ENCODE measurements around the gene HLA-F.

Gene HLA-F

DNA sequence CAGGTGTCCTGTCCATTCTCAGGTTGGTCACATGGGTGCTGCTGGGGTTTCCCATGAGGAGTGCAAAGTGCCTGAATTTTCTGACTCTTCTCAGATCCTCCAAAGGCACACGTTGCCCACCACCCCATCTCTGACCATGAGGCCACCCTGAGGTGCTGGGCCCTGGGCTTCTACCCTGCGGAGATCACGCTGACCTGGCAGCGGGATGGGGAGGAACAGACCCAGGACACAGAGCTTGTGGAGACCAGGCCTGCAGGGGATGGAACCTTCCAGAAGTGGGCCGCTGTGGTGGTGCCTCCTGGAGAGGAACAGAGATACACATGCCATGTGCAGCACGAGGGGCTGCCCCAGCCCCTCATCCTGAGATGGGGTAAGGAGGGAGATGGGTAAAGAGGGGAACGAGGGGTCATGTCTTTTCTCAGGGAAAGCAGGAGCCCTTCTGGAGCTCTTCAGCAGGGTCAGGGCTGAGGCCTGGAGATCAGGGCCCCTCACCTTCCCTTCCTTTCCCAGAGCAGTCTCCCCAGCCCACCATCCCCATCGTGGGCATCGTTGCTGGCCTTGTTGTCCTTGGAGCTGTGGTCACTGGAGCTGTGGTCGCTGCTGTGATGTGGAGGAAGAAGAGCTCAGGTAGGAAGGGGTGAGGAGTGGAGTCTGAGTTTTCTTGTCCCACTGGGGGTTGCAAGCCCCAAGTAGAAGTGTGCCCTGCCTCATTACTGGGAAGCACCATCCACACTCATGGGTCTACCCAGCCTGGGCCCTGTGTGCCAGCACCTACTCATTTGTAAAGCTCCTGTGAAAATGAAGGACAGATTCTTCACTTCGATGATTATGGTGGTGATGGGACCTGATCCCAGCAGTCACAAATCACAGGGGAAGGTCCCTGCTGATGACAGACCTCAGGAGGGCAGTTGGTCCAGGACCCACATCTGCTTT is 2.0 kb downstream of the HLA-F start:
- H3K27me3 ChIP-seq (ENCODE audit: insufficient read depth, low read length): no peaks in the 10 kb centered on the region
- H3K4me3 ChIP-seq (ENCODE audit: low read depth, low read length): peak overlapping the region; percentile 92
- H3K27ac ChIP-seq (ENCODE audit: low read depth, low read length): no peak overlapping the region
- H3K79me2 ChIP-seq (ENCODE audit: control insufficient read depth, insufficient read depth, low read length, unreplicated experiment): peaks cover 13% of the 10 kb centered on the region
- peaks cover 7% of the 10 kb centered on the region for H3K4me1 ChIP-seq (ENCODE audit: control insufficient read depth, insufficient read depth, low read length, unreplicated experiment)
- H3K36me3 ChIP-seq (ENCODE audit: insufficient read depth, low read length): peaks cover 8% of the 10 kb centered on the region; the same call in 1 of the 2 replicates
- no peak overlapping the region for H2AFZ ChIP-seq (ENCODE audit: low read length, unreplicated experiment)

GRCh38 chr6:29726001-29726400 is 2.8 kb downstream of the HLA-F start:
- H3K4me3 ChIP-seq (ENCODE audit: low read depth, low read length): no peak overlapping the region
- H3K4me1 ChIP-seq (ENCODE audit: control insufficient read depth, insufficient read depth, low read length, unreplicated experiment): peaks cover 7% of the 10 kb centered on the region
- peaks cover 13% of the 10 kb centered on the region for H3K79me2 ChIP-seq (ENCODE audit: control insufficient read depth, insufficient read depth, low read length, unreplicated experiment)
- no peak overlapping the region for H2AFZ ChIP-seq (ENCODE audit: low read length, unreplicated experiment)
- H3K27ac ChIP-seq (ENCODE audit: low read depth, low read length): no peak overlapping the region
- H3K36me3 ChIP-seq (ENCODE audit: insufficient read depth, low read length): peaks cover 8% of the 10 kb centered on the region; the same call in 1 of the 2 replicates
- H3K27me3 ChIP-seq (ENCODE audit: insufficient read depth, low read length): no peaks in the 10 kb centered on the region

DNA sequence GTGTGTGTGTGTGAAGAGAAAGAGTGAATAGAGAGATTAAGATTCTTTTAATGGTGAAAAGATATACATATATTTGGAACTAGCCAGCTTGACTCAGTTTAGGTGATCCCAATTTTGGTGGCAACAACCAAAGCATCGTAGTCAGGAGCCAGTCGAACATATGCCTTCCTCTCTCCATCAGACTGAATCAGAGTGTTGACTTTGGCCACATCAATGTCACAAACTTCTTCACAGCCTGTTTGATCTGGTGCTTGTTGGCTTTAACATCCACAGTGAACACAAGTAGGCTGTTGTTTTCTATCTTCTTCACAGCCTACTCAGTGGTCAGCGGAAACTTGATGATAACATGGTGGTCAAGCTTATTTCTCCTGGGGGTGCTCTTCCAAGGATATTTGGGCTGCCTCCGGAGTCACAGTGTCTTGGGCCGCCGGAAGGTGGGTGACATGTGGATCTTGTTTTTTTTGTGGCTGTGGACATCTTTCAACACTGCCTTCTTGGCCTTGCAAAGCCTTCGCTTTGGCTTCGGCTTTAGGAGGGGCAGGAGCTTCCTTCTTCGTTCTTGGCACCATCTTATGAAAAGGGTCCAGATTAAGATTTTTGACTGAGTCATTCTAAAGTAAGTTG is 3.4 kb downstream of the HLA-F start:
- H3K79me2 ChIP-seq (ENCODE audit: control insufficient read depth, insufficient read depth, low read length, unreplicated experiment): peaks cover 13% of the 10 kb centered on the region
- no peak overlapping the region for H3K27ac ChIP-seq (ENCODE audit: low read depth, low read length)
- no peak overlapping the region for H3K4me3 ChIP-seq (ENCODE audit: low read depth, low read length)
- no peaks in the 10 kb centered on the region for H3K27me3 ChIP-seq (ENCODE audit: insufficient read depth, low read length)
- no peak overlapping the region for H2AFZ ChIP-seq (ENCODE audit: low read length, unreplicated experiment)
- peaks cover 8% of the 10 kb centered on the region; the same call in 1 of the 2 replicates for H3K36me3 ChIP-seq (ENCODE audit: insufficient read depth, low read length)
- peaks cover 7% of the 10 kb centered on the region for H3K4me1 ChIP-seq (ENCODE audit: control insufficient read depth, insufficient read depth, low read length, unreplicated experiment)

GRCh38 chr6:29727637-29728036 is 4.4 kb downstream of the HLA-F start:
- Histone ChIP-seq H3K27me3 (ENCODE audit: insufficient read depth, low read length) (no peaks in the 10 kb centered on the region), H3K4me3 (ENCODE audit: low read depth, low read length) (no peak overlapping the region), H3K79me2 (ENCODE audit: control insufficient read depth, insufficient read depth, low read length, unreplicated experiment) (peaks cover 13% of the 10 kb centered on the region), H2AFZ (ENCODE audit: low read length, unreplicated experiment) (no peak overlapping the region), H3K36me3 (ENCODE audit: insufficient read depth, low read length) (peaks cover 8% of the 10 kb centered on the region; the same call in 1 of the 2 replicates), H3K4me1 (ENCODE audit: control insufficient read depth, insufficient read depth, low read length, unreplicated experiment) (peaks cover 7% of the 10 kb centered on the region), H3K27ac (ENCODE audit: low read depth, low read length) (no peak overlapping the region)

DNA sequence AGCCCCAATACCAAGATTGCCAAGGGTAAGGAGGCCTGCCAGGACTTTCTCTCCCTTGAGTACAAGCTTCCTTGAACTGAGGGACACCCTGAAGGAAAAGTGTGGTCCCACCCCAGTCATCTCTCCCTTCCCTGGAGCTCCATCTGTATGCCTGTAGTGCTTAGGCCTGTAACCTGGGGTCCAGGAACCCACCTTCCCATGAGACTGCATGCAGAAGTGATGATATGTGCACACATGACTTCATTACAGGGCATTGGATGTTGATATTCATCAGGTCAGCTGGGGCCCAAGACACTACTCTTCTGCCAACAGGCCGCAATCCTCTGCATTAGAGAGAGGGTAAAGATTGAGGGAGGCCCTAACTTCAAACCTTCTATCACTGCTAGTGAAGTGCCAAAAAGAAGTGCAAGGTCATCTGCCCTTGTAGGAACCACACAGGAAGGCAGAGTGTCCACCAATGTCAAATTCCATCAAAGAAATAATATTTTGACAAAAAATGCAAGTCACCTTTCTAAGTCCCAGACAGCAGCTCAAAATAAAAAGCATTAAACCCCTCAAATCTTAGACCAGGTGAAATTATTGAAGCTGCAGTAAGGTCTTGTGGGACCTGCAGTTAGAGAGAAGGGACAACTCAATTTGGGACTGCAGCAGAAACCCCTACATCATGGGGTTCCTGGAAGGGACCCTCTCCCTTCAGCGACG is 5.1 kb downstream of the HLA-F start:
- Histone ChIP-seq H3K4me1 (ENCODE audit: control insufficient read depth, insufficient read depth, low read length, unreplicated experiment) (peaks cover 7% of the 10 kb centered on the region), H3K27me3 (ENCODE audit: insufficient read depth, low read length) (no peaks in the 10 kb centered on the region), H3K27ac (ENCODE audit: low read depth, low read length) (no peak overlapping the region), H3K4me3 (ENCODE audit: low read depth, low read length) (no peak overlapping the region), H3K36me3 (ENCODE audit: insufficient read depth, low read length) (peaks cover 8% of the 10 kb centered on the region; the same call in 1 of the 2 replicates), H2AFZ (ENCODE audit: low read length, unreplicated experiment) (no peak overlapping the region), H3K79me2 (ENCODE audit: control insufficient read depth, insufficient read depth, low read length, unreplicated experiment) (peaks cover 13% of the 10 kb centered on the region)

DNA sequence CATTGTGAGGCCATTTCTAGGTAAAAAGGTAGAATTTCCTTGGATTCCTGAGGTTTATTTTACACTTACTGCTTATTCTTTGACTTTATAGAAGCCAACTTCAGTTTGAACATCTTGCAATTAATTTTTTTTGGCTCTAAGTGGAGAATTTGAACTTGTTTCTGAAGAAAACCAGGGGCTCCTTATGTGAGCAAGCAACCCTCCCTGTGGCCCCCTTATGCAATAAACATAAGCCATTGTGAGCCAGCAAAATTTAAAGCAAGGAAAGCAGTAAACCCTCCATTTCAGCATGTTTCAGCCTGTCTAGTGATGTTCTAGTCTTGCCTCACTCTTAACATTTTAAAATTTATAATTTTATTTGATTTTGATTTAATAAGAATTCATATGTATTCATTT is 5.6 kb downstream of the HLA-F start:
- peaks cover 7% of the 10 kb centered on the region for H3K4me1 ChIP-seq (ENCODE audit: control insufficient read depth, insufficient read depth, low read length, unreplicated experiment)
- peaks cover 8% of the 10 kb centered on the region; the same call in 1 of the 2 replicates for H3K36me3 ChIP-seq (ENCODE audit: insufficient read depth, low read length)
- peaks cover 10% of the 10 kb centered on the region for H3K79me2 ChIP-seq (ENCODE audit: control insufficient read depth, insufficient read depth, low read length, unreplicated experiment)
- no peak overlapping the region for H3K27ac ChIP-seq (ENCODE audit: low read depth, low read length)
- H3K4me3 ChIP-seq (ENCODE audit: low read depth, low read length): no peak overlapping the region
- no peaks in the 10 kb centered on the region for H3K27me3 ChIP-seq (ENCODE audit: insufficient read depth, low read length)
- no peak overlapping the region for H2AFZ ChIP-seq (ENCODE audit: low read length, unreplicated experiment)

DNA sequence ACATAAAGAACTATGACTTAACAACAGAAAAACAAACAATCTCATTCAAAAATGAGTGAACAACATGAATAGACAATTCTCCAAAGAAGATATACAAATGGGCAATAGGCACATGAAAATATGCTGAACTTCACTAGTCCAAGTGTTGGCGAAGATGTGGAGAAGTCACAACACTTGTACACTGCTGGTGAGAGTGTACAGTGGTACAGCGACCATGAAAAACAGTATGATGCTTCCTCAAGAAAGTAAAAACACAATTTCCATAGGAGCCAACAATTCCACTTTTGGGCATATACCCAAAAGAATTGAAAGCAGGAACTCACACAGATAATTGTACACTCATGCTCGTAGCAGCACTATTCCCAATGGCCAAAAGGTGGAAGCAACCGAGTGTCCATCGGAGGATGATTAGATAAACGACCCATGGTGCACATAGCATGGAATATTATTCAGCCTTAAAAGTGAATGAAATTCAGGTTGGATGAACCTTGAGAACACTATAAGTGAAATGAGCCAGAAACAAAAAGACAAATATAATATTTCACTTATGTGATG is 6.6 kb downstream of the HLA-F start:
- no peak overlapping the region for H2AFZ ChIP-seq (ENCODE audit: low read length, unreplicated experiment)
- H3K36me3 ChIP-seq (ENCODE audit: insufficient read depth, low read length): peaks cover 8% of the 10 kb centered on the region; the same call in 1 of the 2 replicates
- no peaks in the 10 kb centered on the region for H3K27me3 ChIP-seq (ENCODE audit: insufficient read depth, low read length)
- peaks cover 1% of the 10 kb centered on the region for H3K79me2 ChIP-seq (ENCODE audit: control insufficient read depth, insufficient read depth, low read length, unreplicated experiment)
- H3K4me1 ChIP-seq (ENCODE audit: control insufficient read depth, insufficient read depth, low read length, unreplicated experiment): peaks cover 4% of the 10 kb centered on the region
- H3K4me3 ChIP-seq (ENCODE audit: low read depth, low read length): no peak overlapping the region
- H3K27ac ChIP-seq (ENCODE audit: low read depth, low read length): no peak overlapping the region

GRCh38 chr6:29730575-29731126 is 7.4 kb downstream of the HLA-F start:
- no peak overlapping the region for H2AFZ ChIP-seq (ENCODE audit: low read length, unreplicated experiment)

DNA sequence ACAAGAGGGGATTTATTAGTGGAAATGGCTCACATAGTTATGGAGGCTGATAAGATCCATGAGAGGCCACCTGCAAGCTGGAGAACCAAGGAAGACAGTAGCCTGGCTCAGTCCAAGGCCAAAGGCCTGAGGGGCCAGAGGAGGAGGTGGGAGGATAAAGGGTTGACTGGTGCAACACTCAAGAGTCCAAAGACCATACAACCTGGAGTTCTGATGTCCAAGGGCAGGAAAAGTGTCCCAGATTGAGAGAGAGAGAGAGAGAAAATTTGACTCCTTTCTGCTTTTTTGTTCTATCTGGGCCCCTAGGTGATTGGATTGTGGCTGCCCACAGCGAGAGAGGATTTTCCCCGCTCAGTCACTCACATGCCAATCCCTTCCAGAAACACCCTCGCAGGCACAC is 8.0 kb downstream of the HLA-F start:
- no peaks in the 10 kb centered on the region for H3K79me2 ChIP-seq (ENCODE audit: control insufficient read depth, insufficient read depth, low read length, unreplicated experiment)

More at GRCh38 chr6:29730575-29731126, 7.4 kb downstream of the HLA-F start:
- Histone ChIP-seq H3K4me1 (ENCODE audit: control insufficient read depth, insufficient read depth, low read length, unreplicated experiment) (no peaks in the 10 kb centered on the region), H3K4me3 (ENCODE audit: low read depth, low read length) (no peak overlapping the region), H3K27me3 (ENCODE audit: insufficient read depth, low read length) (no peaks in the 10 kb centered on the region), H3K27ac (ENCODE audit: low read depth, low read length) (no peak overlapping the region), H3K79me2 (ENCODE audit: control insufficient read depth, insufficient read depth, low read length, unreplicated experiment) (no peaks in the 10 kb centered on the region), H3K36me3 (ENCODE audit: insufficient read depth, low read length) (peaks cover 8% of the 10 kb centered on the region; the same call in 1 of the 2 replicates)

DNA sequence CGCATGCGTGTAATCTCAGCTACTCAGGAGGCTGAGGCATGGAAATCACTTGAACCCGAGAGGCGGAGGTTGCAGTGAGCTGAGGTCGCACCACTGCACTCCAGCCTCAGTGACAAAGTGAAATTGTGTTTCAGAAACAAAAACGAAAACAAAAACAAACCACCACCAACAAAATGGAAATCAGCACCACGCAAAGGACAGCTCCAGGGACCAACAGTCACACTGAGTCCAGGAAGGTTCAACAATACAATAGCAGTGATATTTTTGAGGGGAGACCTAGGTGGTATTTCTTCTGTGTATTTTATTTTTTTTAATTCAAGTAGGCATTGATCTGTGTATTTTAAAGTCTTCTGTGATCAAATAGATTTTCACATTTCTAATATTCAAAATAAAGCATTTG is 9.8 kb downstream of the HLA-F start:
- no peak overlapping the region for H3K4me3 ChIP-seq (ENCODE audit: low read depth, low read length)
- H3K79me2 ChIP-seq (ENCODE audit: control insufficient read depth, insufficient read depth, low read length, unreplicated experiment): no peaks in the 10 kb centered on the region
- no peaks in the 10 kb centered on the region for H3K27me3 ChIP-seq (ENCODE audit: insufficient read depth, low read length)
- no peaks in the 10 kb centered on the region for H3K36me3 ChIP-seq (ENCODE audit: insufficient read depth, low read length)
- H3K27ac ChIP-seq (ENCODE audit: low read depth, low read length): no peak overlapping the region
- H2AFZ ChIP-seq (ENCODE audit: low read length, unreplicated experiment): no peak overlapping the region
- H3K4me1 ChIP-seq (ENCODE audit: control insufficient read depth, insufficient read depth, low read length, unreplicated experiment): no peaks in the 10 kb centered on the region

More for the DNA sequence above, 8.0 kb downstream of the HLA-F start:
- peaks cover 8% of the 10 kb centered on the region; the same call in 1 of the 2 replicates for H3K36me3 ChIP-seq (ENCODE audit: insufficient read depth, low read length)
- H2AFZ ChIP-seq (ENCODE audit: low read length, unreplicated experiment): no peak overlapping the region
- no peak overlapping the region for H3K4me3 ChIP-seq (ENCODE audit: low read depth, low read length)
- H3K27ac ChIP-seq (ENCODE audit: low read depth, low read length): no peak overlapping the region
- no peaks in the 10 kb centered on the region for H3K27me3 ChIP-seq (ENCODE audit: insufficient read depth, low read length)
- no peaks in the 10 kb centered on the region for H3K4me1 ChIP-seq (ENCODE audit: control insufficient read depth, insufficient read depth, low read length, unreplicated experiment)
